HCT116 (cell line): ENCODE data around the gene SHOC2. TPM values are rescaled to one million over a fixed set of nuclear protein-coding genes. Genes with fewer than 3 reads are reported as not detected.

ENCODE experiments used
- ATAC-seq: fragments of 200-7000 bp; cut with Tn5 transposase; 2 replicates; pipeline ENCODE4 v1.9.1; 2020; ENCODE audit warnings: mild to moderate bottlenecking, moderate library complexity
- BruUV-seq: library from RNA; stranded (reverse); fragments of 400-500 nt; replicated peaks from 2 replicates; lab custom pipeline; 2021; lab: Mats Ljungman, UMichigan
- CTCF ChIA-PET: fragments of 300-600 bp; sonication (Branson Sonifier 250); formaldehyde crosslinking; loops from one replicate; lab custom pipeline; 2021; ENCODE audit warnings: antibody characterized with exemption; lab: Charles Lee
- POLR2A ChIA-PET: fragments of 300-600, 350-600 bp; sonication (Branson Sonifier 250); formaldehyde crosslinking; loops from one replicate; lab custom pipeline; 2021; ENCODE audit warnings: antibody characterized with exemption; lab: Charles Lee
- RAD21 ChIA-PET, 2 experiments: fragments of 300-600 bp; sonication (Branson Sonifier 250); formaldehyde crosslinking; loops; one replicate each; lab custom pipeline; 2023; ENCODE audit warnings: low total read pairs in 2 of 2; ENCODE audit not compliant: uncharacterized antibody in 2 of 2, unreplicated experiment in 2 of 2, low non-redundant PET in 1 of 2; lab: Charles Lee
- DNase-seq: peaks from one replicate; pipeline ENCODE4 v3.0.0-alpha.2; 2010; ENCODE audit warnings: low read depth, low spot score
- H2AFZ ChIP-seq: fragments of 200-600 bp; shearing (Covaris generic), sonication (generic); 2 replicates; pipeline ENCODE4 v1.6.1; 2017; ENCODE audit warnings: low read depth, mixed run types, mixed read lengths, antibody characterized with exemption, low read length; ENCODE audit not compliant: poor library complexity, severe bottlenecking
- H3K27ac ChIP-seq: 2 replicates; pipeline ENCODE4 v1.5.1; 2012; ENCODE audit warnings: low read depth, low read length
- H3K27me3 ChIP-seq: fragments of 200-600 bp; sonication (generic); 2 replicates; pipeline ENCODE4 v1.6.1; 2016; ENCODE audit warnings: mixed run types, low read length, mixed read lengths; ENCODE audit not compliant: insufficient read depth
- H3K36me3 ChIP-seq, 2 experiments: fragments of 200-500 bp in 1 of 2; fragments of 200-600 bp in 1 of 2; sonication (Bioruptor generic) in 1 of 2; sonication (generic) in 1 of 2; 2 replicates each; pipeline versions ENCODE4 v1.5.1 to v1.6.1; 2014 to 2016; ENCODE audit warnings: low read length in 2 of 2, inconsistent platforms in 1 of 2, mixed read lengths in 1 of 2, mixed run types in 1 of 2; ENCODE audit not compliant: insufficient read depth in 2 of 2, control insufficient read depth in 1 of 2
- H3K4me1 ChIP-seq, 2 experiments: fragments of 200-600 bp in 1 of 2; sonication (generic) in 1 of 2; 2 replicates each; pipeline versions ENCODE4 v1.5.1 to v1.6.1; 2012 to 2017; ENCODE audit warnings: low read length in 2 of 2, inconsistent platforms in 1 of 2, mild to moderate bottlenecking in 1 of 2, mixed read lengths in 1 of 2, mixed run types in 1 of 2, moderate library complexity in 1 of 2; ENCODE audit not compliant: insufficient read depth in 2 of 2, control insufficient read depth in 1 of 2
- H3K4me2 ChIP-seq: fragments of 200-600 bp; sonication (generic); 2 replicates; pipeline ENCODE4 v1.6.1; 2017; ENCODE audit warnings: mixed run types, low read length, mixed read lengths
- H3K4me3 ChIP-seq, 2 experiments: fragments of 200-600 bp in 1 of 2; sonication (generic) in 1 of 2; replicated peaks in 1 of 2; 2 replicates each; pipeline ENCODE4 v1.5.1; 2011 to 2016; ENCODE audit warnings: low read length in 2 of 2, control low read depth in 1 of 2, low read depth in 1 of 2, mild to moderate bottlenecking in 1 of 2, mixed read lengths in 1 of 2, mixed run types in 1 of 2
- H3K79me2 ChIP-seq: fragments of 200-600 bp; sonication (generic); 2 replicates; pipeline ENCODE4 v1.6.1; 2017; ENCODE audit warnings: mild to moderate bottlenecking, mixed run types, low read length, moderate library complexity, mixed read lengths; ENCODE audit not compliant: insufficient read depth
- H3K9ac ChIP-seq: fragments of 200-600 bp; sonication (generic); 2 replicates; pipeline ENCODE4 v1.6.1; 2016; ENCODE audit warnings: low read length, mixed read lengths
- H3K9me2 ChIP-seq: fragments of 200-600 bp; sonication (generic), shearing (Covaris generic); 2 replicates; pipeline ENCODE4 v1.6.1; 2017; ENCODE audit warnings: mixed run types, mild to moderate bottlenecking, moderate library complexity; ENCODE audit not compliant: insufficient read depth
- H3K9me3 ChIP-seq, 2 experiments: fragments of 200-500 bp in 1 of 2; fragments of 200-600 bp in 1 of 2; sonication (Bioruptor generic) in 1 of 2; sonication (generic) in 1 of 2; 2 replicates each; pipeline ENCODE4 v1.6.1; 2014 to 2017; ENCODE audit warnings: low read length in 2 of 2, mixed read lengths in 2 of 2, inconsistent platforms in 1 of 2, low read depth in 1 of 2, mild to moderate bottlenecking in 1 of 2, mixed run types in 1 of 2, moderate library complexity in 1 of 2; ENCODE audit not compliant: control insufficient read depth in 1 of 2, insufficient read depth in 1 of 2
- H4K20me1 ChIP-seq: fragments of 200-600 bp; sonication (generic), shearing (Covaris generic); 2 replicates; pipeline ENCODE4 v1.6.1; 2017; ENCODE audit warnings: mixed run types, mild to moderate bottlenecking, moderate library complexity; ENCODE audit not compliant: insufficient read depth
- CBX3 ChIP-seq: IDR thresholded peaks from 2 replicates; pipeline ENCODE4 v1.6.1; 2012; ENCODE audit warnings: low read depth
- EGR1 ChIP-seq: IDR thresholded peaks from 2 replicates; pipeline ENCODE4 v1.6.1; 2012; ENCODE audit warnings: low read depth
- ELF1 ChIP-seq: IDR thresholded peaks from 2 replicates; pipeline ENCODE4 v1.6.1; 2012; ENCODE audit warnings: low read depth, borderline replicate concordance
- POLR2A ChIP-seq: IDR thresholded peaks from 2 replicates; pipeline ENCODE4 v1.7.0; 2011; ENCODE audit warnings: borderline replicate concordance; ENCODE audit not compliant: insufficient read depth, insufficient read length; ENCODE audit errors: extremely low read depth
- POLR2AphosphoS5 ChIP-seq: IDR thresholded peaks from 2 replicates; pipeline ENCODE4 v1.6.1; 2011; ENCODE audit warnings: mild to moderate bottlenecking, low read depth, low read length, moderate library complexity
- SIN3A ChIP-seq: IDR thresholded peaks from 2 replicates; pipeline ENCODE4 v1.6.1; 2012; ENCODE audit warnings: low read depth
- SP1 ChIP-seq: IDR thresholded peaks from 2 replicates; pipeline ENCODE4 v1.6.1; 2012; ENCODE audit warnings: low read depth
- SRF ChIP-seq: IDR thresholded peaks from 2 replicates; pipeline ENCODE4 v1.6.1; 2012; ENCODE audit warnings: low read depth
- ZNF274 ChIP-seq: fragments of 200-500 bp; sonication (Bioruptor generic); IDR thresholded peaks from 2 replicates; pipeline ENCODE4 v1.6.1; 2014; ENCODE audit warnings: mild to moderate bottlenecking, low read depth, low read length, inconsistent platforms
- intact Hi-C: fragments of 100-400 bp; cut with micrococcal nuclease; formaldehyde crosslinking; loops from 2 replicates; pipeline ENCODE4 v1.10.0; 2022
- total RNA-seq: library from RNA; stranded (reverse); gene quantifications from one replicate; pipeline ENCODE4 v1.2.1, GENCODE V29; 2021; ENCODE audit not compliant: unreplicated experiment
- TF ChIP-seq, protein P1 (sequence below): IDR thresholded peaks from 2 replicates; pipeline ENCODE4 v1.6.1; 2012
- TF ChIP-seq, protein P2 (sequence below): IDR thresholded peaks from 2 replicates; pipeline ENCODE4 v1.6.1; 2012; ENCODE audit warnings: low read depth
- TF ChIP-seq, protein P3 (sequence below), 3 experiments: fragments of 200-600 bp in 1 of 3; sonication (generic) in 1 of 3; IDR thresholded peaks in 2 of 3; conservative IDR thresholded peaks in 1 of 3; 2 replicates each; pipeline ENCODE4 v1.5.1; 2012 to 2017; ENCODE audit warnings: low read depth in 2 of 3, low read length in 2 of 3, antibody characterized with exemption in 1 of 3, borderline replicate concordance in 1 of 3, control low read depth in 1 of 3, mild to moderate bottlenecking in 1 of 3, mixed read lengths in 1 of 3, mixed run types in 1 of 3, moderate library complexity in 1 of 3; ENCODE audit not compliant: insufficient read depth in 1 of 3

Gene SHOC2
- total RNA-seq, 1 experiment from 2014 or later, result 39.5 TPM

DNA sequence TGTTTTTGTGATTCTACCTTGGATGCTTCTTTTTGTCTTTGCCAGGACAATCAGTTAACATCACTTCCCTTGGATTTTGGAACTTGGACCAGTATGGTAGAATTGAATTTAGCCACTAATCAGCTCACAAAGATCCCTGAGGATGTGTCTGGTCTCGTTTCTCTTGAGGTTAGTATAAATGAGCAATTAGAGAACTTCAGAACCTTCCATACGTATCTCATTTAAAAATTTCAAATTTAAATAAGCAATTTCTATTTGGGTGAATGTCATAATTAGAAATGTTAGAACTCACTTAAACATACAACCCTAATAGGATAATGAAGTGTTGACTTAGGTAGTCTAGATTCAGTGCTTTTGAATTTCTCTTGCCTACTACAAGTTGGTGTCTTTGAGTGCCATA is 88.1 kb downstream of the SHOC2 start:
- intact Hi-C loops, result no loop called here
- Histone ChIP-seq H3K4me1 (no peaks in the 10 kb centered on the region), H3K79me2 (no peaks in the 10 kb centered on the region), H2AFZ (no peak overlapping the region), H4K20me1 (no peaks in the 10 kb centered on the region; the same call in 1 of the 2 replicates), H3K36me3 (peaks cover 0 to 6% of the 10 kb centered on the region in 2 experiments; a peak in 2 of 4 replicates), H3K9me2 (no peaks in the 10 kb centered on the region), H3K9ac (no peak overlapping the region), H3K4me2 (no peak overlapping the region), H3K27ac (no peak overlapping the region), H3K27me3 (no peaks in the 10 kb centered on the region), H3K4me3 (no peak overlapping the region), H3K9me3 (no peaks in the 10 kb centered on the region)
- ATAC-seq (no peak), DNase-seq (no peak)
- BruUV-seq, result no TSS peak
- ChIA-PET POLR2A (no interaction called here), CTCF (no interaction called here), RAD21 (no interaction called here)
- TF ChIP-seq ZNF274 (no peak), ELF1 (no peak), EGR1 (no peak), POLR2A (no peak), CBX3 (no peak), POLR2AphosphoS5 (no peak), SP1 (no peak), SIN3A (no peak), SRF (no peak)
- TF ChIP-seq, protein P1, sequence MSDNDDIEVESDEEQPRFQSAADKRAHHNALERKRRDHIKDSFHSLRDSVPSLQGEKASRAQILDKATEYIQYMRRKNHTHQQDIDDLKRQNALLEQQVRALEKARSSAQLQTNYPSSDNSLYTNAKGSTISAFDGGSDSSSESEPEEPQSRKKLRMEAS, result no peak
- TF ChIP-seq, protein P2, sequence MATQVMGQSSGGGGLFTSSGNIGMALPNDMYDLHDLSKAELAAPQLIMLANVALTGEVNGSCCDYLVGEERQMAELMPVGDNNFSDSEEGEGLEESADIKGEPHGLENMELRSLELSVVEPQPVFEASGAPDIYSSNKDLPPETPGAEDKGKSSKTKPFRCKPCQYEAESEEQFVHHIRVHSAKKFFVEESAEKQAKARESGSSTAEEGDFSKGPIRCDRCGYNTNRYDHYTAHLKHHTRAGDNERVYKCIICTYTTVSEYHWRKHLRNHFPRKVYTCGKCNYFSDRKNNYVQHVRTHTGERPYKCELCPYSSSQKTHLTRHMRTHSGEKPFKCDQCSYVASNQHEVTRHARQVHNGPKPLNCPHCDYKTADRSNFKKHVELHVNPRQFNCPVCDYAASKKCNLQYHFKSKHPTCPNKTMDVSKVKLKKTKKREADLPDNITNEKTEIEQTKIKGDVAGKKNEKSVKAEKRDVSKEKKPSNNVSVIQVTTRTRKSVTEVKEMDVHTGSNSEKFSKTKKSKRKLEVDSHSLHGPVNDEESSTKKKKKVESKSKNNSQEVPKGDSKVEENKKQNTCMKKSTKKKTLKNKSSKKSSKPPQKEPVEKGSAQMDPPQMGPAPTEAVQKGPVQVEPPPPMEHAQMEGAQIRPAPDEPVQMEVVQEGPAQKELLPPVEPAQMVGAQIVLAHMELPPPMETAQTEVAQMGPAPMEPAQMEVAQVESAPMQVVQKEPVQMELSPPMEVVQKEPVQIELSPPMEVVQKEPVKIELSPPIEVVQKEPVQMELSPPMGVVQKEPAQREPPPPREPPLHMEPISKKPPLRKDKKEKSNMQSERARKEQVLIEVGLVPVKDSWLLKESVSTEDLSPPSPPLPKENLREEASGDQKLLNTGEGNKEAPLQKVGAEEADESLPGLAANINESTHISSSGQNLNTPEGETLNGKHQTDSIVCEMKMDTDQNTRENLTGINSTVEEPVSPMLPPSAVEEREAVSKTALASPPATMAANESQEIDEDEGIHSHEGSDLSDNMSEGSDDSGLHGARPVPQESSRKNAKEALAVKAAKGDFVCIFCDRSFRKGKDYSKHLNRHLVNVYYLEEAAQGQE, result no peak
- TF ChIP-seq, protein P3, sequence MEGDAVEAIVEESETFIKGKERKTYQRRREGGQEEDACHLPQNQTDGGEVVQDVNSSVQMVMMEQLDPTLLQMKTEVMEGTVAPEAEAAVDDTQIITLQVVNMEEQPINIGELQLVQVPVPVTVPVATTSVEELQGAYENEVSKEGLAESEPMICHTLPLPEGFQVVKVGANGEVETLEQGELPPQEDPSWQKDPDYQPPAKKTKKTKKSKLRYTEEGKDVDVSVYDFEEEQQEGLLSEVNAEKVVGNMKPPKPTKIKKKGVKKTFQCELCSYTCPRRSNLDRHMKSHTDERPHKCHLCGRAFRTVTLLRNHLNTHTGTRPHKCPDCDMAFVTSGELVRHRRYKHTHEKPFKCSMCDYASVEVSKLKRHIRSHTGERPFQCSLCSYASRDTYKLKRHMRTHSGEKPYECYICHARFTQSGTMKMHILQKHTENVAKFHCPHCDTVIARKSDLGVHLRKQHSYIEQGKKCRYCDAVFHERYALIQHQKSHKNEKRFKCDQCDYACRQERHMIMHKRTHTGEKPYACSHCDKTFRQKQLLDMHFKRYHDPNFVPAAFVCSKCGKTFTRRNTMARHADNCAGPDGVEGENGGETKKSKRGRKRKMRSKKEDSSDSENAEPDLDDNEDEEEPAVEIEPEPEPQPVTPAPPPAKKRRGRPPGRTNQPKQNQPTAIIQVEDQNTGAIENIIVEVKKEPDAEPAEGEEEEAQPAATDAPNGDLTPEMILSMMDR (IDR thresholded peaks at IDR 0.05 in 2 of 3, conservative IDR thresholded peaks at IDR 0.05 in 1 of 3; ENCODE audit: borderline replicate concordance in 1 of 3, insufficient read depth in 1 of 3, low read depth in 2 of 3, low read length in 2 of 3), result no peak
